DMS 273 (cell line): ENCODE data around the gene ING3.
"Not testable (repeated sequence)": the region's sequence is repeated elsewhere in the genome, so short reads cannot be mapped to it uniquely, and the experiment has no call there.

Experiments
- DNase-seq: peaks from one replicate; lab custom pipeline; 2025; ENCODE audit not compliant: unreplicated experiment; lab: John Stamatoyannopoulos, UW

The ING3 gene

GRCh38 chr7:121001234-121001906 is 50.8 kb downstream of the ING3 start:
- DNase-seq, result no peak

DNA sequence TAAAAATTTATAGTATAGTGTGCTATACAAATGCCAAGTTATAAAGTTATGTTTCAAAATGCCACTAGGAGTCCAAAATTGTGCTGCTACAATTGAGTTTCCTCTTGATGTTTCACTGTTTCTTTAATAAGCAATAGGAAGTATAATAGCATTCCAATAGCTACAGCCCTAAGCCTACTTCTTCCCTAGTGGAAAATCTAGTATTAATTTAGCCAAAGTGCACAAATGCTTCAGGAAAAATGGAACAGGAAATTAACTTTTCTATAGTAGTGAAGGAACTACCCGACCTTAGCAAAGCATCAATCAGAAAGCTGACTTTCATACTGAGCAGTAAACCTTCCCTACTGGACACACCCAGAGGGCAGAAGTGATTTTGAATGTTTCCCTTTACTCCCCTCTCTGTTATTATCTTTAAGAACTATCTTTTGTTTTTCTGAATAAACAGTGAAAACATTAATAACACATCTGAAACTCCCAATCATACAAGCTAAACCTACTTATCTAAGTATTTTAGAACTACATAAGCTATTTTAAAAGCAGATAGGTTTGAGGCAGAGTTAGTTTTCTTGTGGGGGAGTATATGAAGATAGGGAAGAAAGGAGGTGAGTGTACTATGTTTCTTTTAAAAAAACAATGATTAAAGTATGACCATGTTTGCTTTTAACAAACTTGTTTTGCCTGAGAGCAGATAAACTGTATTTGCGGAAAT is 51.6 kb downstream of the ING3 start:
- no peak for DNase-seq

GRCh38 chr7:121002757-121003200 is 52.2 kb downstream of the ING3 start:
- DNase-seq, result no peak

DNA sequence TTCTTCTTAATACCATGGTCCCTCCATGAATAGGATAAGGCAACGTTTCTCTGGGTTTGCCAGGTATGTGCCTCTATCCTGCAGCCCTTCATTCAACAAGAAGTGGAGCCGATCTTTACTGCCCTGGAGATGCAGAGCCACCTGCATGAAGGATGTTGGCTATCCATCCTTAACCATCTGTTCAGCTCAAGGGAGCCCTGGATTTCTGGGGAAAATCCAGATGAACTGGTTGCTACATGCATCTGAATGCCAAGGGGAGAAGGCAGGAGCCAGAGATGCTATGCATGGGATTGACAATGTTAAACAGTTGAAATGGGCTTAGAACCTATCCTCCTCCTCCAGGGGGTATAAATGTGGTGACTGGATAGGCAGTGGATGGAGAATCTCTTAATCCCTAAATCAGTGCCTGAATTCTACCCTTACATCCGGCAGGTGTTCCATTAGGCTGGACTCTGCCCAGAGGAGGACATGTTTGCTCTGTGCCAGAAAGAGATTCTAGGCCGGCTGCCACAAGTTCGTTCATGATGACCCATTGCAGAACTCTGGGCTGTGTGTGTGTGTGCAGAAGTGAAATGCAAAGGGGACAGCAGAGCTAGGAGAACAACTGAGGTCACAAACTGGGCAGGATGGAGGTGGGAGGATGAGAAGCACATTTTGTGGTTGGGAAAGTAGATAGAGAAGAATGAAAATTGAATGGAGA is 53.6 kb downstream of the ING3 start:
- DNase-seq, result no peak

GRCh38 chr7:121005058-121005457 is 54.5 kb downstream of the ING3 start:
- DNase-seq, result not testable (repeated sequence)

DNA sequence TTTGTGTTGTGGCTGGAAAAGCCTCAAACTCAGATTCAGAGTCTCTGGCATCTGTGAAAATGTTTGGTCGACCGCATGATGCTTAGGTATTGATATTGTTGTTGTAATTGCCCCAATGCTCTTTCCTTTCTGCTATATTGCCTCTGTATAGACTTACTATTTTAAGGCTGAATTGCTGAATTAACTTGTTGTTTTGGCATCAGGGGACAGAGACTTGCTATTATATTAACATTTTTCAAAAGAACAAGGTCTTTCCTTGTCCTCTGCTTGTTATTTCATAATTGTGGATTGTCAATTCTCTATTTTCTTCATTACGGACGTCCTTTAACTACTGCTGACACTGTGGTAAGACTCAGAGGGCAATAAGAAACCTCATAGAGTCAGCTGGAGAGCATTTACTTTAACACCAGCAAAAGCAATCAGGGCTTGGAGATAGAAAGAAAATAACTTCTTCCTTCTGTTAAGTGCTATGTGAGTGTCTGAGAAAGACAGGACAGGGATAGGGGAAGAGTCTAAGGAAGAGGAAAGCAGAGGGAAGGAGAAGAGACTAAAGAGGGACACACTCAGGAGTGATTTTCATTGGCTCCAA is 55.5 kb downstream of the ING3 start:
- DNase-seq, result no peak

DNA sequence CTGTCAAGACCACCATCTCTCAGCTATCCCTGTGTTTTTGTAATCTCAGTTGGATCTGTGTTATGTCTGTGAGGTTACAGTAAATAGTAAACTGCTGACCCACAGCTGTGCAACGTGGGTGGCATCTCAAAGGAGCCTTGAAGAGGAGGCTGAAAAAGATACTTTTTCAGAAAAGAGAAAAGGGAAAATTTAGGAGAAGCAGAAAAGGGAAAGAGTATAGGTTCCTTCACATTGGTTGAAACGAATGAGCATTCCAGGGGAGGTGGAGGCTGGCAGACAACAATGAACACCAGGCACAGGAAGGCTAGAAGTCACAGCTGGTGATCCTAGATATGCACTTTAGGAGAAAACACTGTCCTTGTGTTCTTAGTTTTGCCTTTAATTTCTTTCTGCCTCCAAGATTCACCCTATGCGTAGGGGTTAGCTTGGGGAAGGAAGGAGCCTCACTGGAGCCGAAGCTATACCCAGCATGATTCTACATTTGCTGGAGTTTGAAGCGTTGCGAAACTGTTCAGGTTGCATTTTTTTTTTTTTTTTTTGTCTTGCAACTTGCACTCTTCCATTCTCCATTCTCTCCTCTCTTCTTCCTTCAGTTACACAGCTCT is 56.2 kb downstream of the ING3 start:
- no peak for DNase-seq

DNA sequence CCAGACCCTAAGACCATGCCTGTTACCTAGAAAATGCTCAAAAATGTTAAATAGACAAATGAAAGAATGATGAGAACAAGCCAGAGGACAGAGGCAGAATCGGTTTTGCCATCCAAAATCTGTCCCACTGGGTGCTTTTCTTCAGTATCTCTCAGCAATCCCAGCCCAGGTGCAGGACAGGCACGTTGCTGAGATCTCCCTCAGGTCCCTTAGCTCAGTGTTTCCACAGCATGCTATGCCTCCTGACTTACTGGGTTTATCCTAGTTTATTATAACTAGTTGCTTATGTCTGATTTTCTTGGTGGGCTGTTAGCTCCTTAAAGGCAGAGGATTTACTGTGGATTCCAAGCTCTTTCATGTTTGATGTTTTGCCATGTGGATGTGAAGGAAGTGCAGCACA is 58.2 kb downstream of the ING3 start:
- no peak for DNase-seq

DNA sequence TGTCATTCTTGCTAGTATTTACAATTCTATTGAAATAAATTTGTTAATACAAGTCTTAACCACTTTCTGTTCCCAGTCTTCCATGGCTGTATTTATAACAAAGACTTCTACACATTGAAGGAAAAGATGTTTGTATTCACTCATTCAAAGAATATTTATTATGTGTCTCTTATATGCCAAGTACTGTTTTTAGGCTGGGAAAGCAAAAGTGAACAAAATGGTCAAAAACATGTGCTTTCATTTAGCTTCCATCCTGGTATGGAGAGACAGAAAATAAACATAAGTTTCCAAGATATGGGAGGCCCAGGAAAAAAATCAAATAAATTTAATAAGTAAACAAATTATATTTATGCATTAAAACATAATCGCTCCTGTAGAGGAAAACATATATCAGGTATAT is 60.8 kb downstream of the ING3 start:
- no peak for DNase-seq

GRCh38 chr7:121012170-121012874 is 61.7 kb downstream of the ING3 start:
- no peak for DNase-seq

- no peak for DNase-seq
These were observed 62.3 kb downstream of the ING3 start for GRCh38 chr7:121012919-121013318.

- no peak for DNase-seq
These were observed 65.0 kb downstream of the ING3 start for GRCh38 chr7:121015560-121015959.

DNA sequence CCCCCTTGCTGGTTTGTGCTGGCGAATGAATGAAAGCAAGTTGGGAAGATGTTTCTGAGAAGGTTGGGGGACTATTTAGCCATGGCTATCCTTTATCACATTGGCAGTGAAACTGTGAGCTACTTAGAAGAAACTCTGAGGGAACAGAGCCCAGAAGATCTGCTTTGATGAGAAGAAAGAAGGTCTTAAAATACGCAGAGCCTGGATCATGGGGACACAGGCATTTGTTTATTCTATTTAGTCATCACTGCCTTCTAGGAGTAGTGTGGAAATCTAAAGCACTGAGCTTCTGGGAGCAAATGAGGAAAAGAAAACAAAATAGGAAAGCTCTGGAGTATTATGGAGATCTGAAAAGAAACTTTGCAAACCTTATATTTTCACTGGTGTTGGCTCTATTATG is 66.4 kb downstream of the ING3 start:
- no peak for DNase-seq

- no peak for DNase-seq
These were observed 67.0 kb downstream of the ING3 start for GRCh38 chr7:121017586-121017985.

GRCh38 chr7:121019018-121019417 is 68.4 kb downstream of the ING3 start:
- DNase-seq, result no peak

DNA sequence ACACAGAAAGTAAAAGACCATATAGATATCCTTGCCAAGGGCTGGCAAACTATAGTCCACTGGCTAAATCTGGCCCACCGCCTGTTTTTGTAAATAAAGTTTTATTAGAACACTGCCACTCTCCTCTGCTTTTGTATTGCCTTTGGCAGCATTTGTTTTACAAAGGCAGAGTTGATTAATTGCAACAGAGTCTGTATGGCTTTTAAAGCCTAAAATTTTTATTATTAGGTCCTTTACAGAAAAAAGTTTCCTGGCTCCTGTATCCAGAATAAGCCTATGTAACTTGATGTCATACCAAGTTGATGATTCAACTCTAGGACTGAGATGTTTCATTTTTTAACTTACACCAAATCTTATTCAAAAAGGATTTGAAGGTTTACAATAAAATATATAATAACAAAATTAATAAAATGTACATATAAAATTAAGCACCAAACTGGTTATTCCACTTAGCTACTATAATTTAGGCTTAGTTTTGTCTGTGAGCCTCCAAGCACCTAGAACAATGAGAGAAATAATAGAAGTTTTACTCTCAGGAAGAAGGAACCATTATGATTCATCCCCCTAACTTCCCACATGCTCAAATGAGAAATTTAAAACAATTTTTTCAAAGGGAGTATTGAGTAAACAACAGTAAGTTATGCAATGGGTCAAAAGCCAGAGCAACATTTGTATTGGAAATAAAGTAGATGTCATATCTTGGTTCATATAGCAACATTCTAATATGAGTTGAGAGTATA is 69.8 kb downstream of the ING3 start:
- DNase-seq, result no peak

GRCh38 chr7:121020989-121021969 is 70.7 kb downstream of the ING3 start:
- DNase-seq, result no peak

- DNase-seq, result no peak
These were observed 72.6 kb downstream of the ING3 start for GRCh38 chr7:121023194-121023593.
